GM21360 (cell line): ENCODE results near the gene FAM219B.
A peak's percentile ranks its signal among the peaks of the same experiment; 100 is the strongest.
"Not testable (repeated sequence)": the region's sequence is repeated elsewhere in the genome, so short reads cannot be mapped to it uniquely, and the experiment has no call there.

Experiments
- ATAC-seq: cut with Tn5 transposase; IDR thresholded peaks from one replicate; pipeline ENCODE4 v1.9.1; 2021; ENCODE audit warnings: mild to moderate bottlenecking, moderate library complexity; ENCODE audit not compliant: unreplicated experiment

Gene FAM219B, protein sequence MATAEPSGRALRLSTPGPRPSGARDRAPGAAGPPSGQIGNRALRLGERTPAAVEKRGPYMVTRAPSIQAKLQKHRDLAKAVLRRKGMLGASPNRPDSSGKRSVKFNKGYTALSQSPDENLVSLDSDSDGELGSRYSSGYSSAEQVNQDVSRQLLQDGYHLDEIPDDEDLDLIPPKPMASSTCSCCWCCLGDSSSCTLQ

DNA sequence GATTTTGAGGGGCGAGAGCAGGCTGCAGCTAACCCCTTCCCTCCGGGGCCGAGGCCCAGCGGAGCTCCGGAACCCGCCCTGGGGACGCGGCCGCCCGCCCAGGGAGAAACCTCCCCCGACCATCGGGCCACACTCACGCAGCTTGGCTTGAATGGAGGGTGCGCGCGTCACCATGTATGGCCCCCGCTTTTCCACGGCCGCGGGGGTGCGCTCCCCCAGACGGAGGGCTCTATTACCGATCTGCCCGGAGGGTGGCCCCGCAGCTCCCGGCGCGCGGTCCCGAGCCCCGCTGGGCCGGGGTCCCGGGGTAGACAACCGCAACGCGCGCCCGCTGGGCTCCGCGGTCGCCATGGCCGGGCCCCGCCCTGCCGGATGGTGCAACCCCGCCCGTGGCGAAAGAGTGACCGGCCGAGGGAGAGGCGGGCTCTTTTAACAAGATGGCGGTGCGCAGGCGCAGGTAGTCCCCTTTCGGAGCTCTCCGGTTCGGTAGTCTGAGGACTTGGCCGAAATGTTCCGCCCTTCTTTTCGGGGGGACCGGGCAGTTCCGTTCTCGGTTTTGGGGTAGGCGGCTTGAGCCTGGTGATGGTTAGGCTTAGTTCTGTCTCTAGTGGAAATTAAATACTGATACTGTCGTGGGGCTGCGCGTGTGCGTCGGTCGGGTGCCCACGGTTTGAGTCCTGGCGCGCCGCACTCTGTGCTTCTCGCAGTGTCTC lies at the start of gene FAM219B:
Gene FAM219B, minus strand, starts transcription at position 402 of the 713 bp plus-strand sequence. Its CDS starts 51 bp downstream, at position 351.
- peak; percentile 78 for ATAC-seq

DNA sequence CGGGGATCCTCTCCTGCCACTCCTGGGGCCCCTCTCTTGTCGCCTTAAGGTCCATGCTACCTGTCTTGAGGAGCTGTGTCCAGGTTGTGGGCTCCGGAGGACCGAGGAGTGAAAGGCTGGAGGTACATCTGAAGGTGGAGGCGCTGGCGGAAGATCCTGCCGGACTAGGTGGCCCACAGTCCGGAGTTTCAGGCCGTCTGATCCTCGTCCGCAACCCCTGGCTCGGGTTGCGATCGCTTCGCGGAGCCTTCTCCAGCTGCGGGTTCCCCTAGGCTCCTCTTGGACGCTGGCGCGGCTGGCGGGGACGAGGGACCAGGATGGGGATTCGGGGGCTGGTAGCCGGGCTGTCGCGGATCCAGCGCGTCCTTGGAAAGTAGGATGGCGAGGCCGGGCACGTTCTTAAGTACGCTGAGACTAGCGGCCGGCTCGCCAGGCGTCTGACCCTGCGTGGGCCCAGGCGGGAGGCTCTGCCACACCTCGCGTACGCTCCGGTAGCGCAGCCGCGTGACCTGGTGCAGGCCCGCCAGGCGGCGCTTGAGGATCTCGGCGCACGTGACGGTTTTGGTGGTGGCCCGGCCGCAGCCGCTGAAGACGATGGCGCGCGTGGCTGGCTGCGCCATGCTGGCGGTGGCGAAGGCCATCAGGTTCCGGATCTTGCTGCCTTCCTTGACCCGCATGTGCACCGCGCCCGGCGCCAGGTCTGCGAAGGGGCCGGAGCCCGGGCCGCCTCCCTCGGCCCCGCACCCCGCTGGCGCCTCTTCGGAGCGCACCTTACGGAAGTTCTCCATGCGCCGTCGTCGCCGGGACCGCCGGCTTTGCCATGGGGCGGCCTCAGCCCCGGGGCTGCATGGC lies 49.4 kb upstream of the FAM219B start:
- peak; percentile 36 for ATAC-seq

DNA sequence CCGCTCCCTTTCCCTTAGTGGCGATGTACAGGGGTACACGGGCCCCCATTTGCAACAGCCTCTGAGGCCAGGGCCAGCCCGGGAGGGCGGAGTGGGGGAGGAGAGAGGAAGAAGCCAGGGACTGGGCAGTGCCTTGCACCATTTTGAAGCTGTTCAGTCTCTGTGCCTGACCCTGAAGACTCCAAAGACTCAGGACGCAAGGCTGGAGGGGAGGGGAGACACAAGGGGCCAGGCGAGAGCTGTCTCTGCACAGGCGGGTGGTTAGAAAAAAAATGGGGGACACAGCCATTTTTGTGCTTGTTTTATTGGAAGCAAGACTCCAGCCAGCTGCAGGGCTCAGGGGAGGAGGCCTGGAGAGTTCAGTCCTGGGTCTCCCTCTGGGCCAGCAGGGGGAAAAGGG lies 48.4 kb upstream of the FAM219B start:
- no peak for ATAC-seq

DNA sequence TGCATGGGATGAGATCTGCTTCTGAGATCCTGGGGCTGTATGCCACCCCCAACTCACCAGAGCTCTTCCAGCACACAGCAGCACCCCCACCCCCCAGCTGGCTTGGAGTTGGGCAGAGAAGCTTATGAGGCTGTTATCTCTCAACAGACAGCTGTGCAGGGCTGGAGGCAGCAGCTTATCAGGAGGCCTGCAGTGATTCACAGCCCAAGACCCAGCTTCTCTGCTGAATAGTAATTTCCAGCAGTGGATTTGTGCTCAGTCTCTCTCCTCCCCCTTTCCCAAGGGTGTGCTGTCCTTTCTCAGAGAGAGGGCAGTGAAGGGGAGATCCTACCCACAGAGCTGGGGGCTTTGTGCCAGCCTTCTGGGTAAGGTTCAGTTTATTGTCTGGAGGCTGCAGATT lies 47.9 kb upstream of the FAM219B start:
- no peak for ATAC-seq

DNA sequence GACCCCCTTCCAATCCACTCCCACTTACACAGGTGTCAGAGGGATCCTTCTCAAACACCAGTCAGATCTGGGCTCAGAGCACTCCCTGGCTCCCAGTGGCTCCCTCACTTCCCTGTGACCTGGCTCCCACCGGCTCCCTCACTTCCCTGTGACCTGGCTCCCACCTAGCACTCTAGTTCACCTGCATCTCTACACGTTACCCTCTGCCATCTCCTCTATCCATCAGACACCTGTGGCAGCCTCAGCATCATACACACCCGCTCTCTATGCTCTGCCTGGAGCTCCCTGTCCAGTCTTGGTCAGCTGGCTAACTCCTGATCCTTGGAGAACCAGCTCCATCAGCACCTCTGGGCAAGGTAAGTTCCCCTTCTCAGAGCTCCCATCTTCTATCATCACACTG lies 44.4 kb upstream of the FAM219B start:
- no peak for ATAC-seq

DNA sequence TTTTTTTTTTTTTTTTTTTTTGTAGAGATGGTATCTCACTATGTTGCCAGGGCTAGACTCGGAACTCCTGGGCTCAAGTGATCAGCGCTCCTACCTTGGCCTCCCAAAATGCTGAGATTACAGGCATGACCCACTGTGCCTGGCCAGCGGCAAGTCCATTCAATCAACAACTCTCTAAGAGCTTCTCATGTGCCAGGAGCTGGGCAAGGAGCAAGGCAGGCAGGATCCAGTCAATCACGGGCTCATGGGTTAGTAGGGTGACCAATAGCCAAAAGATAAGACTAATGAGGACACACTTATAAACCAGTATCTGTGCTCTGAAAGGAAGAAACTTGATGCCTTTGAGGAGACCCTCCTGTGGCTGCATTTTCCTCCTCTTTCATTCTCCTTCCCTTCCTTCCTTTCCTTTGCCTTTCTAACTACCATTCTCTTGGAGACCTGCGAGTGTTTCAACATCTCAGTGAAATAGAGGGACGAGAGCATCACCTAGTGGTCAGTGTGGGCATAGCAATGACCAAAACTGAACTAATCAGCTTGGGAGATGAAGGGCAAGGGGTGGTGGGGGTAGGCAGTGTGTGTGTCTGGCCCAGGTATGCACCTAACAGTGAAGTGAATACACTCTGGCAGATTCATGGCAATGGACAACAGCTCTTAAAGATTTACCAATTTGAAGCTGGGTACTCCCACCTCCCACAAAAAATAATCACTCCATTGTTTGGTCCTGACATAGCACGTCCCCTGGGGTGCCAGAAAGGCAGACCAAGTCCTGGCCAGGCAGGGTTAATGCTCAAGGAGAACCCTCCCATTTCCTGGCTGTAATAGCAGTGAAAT lies 43.6 kb upstream of the FAM219B start:
- no peak for ATAC-seq

DNA sequence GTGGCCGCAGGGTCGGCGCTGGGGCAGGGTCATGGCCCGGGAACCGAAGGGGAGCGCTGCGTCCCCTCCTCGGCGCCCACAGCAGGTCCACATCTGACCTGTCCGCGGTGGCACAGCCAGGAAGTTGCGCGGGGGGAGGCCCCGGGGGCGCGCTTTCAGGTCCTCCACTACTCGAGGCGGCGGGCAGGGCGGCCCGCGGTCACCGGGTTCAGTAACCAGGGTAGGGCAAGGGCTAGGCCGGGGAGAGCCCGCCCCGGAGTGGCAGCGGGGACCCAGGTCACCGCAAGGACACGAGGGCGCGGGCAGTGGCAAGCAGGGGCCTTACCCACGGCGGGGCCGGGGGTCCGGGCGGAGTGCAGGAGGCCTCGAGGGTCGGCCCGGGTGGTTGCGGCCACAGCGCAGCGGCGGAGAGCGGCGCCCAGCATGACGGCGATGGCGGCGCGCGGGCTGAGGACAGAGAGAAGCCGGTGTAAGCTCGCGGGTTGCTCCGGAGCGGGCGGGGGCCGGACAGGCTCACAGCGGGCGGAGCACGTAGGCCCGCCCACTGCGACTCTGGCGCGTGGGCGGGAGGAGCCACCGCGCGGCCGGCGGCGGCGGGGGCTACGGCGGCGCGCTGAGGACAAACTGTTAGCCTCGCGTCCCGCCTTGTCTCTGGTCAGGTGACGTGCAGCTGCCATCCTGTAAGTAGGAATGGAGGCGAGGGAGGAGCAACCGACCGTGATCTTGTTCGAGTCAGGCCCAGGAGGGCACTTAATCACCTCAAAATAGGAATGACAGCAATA lies 31.1 kb upstream of the FAM219B start, which contains the start of gene COX5A:
Gene COX5A, minus strand, starts transcription at position 484 of the 782 bp plus-strand sequence. Its CDS starts 59 bp downstream, at position 425.
- peak; percentile 82 for ATAC-seq

DNA sequence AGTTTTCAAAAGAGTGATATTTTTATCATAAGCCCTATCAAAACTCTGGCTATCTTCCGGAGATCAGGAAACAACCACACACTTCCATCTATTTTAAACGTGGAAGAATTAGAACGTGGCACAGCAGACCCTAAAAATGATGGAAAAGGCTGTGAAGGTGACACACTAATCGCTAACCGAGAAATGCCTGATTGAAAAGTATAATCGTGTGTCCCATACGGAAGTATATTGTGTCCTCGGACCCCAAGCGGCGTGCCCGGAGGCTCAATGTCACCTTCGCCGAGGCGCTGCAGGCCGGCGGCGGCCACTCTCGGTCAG lies 30.6 kb upstream of the FAM219B start:
- no peak for ATAC-seq

DNA sequence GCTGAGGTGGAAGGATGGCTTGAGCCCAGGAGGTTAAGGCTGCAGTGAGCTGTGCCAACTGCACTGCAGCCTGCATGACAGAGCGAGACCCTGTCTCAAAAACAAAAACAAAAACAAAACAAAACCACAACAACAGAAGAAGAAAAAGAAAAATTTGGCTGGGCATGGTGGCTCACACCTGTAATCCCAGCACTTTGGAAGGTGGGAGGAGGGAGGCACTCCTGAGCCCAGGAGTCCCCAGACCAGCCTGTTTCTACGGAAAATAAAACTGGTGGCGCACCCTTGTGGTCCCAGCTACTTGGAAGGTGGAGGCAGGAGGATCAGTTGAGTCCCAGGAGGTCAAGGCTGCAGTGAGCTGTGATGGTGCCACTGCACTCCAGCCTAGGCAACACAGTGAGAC lies 28.5 kb upstream of the FAM219B start:
- not testable (repeated sequence) for ATAC-seq

DNA sequence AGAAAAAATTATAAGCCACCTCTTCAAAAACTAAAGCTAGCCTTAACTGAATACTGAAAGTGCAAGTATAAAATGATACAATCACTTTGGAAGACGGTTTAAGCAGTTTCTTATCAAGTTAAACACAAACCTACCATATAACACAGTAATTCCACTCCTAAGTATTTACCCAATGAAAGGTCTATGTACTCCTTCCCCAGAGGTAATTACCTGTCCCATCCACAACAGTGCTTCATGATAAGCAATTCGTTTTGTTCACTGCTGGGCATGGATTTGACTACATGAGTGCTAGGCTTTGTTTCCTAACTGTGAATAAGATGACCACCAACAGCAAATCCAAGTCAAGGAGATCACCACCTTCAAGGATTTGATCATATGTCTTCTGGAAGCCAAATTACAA lies 26.9 kb upstream of the FAM219B start:
- ATAC-seq = no peak

DNA sequence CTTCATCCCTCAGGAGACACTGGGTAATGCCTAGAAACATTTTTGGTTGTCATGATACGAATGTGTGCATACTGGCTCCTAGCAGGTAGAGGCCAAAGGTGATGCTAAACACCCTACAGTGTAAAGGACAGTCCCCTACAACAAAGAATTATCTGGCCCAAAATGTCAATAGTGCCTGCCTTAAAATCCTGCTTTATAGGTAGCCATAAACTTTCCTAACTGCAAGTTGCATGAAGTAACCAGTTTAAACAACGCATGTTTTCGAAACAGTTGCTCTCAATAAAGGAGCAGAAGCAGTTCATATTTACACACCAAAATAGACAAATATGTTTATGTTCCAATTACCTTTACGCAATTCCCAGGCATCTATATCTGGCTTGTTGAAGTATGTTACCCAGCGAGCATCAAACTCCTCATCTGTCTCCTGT lies 22.1 kb upstream of the FAM219B start:
- no peak for ATAC-seq

DNA sequence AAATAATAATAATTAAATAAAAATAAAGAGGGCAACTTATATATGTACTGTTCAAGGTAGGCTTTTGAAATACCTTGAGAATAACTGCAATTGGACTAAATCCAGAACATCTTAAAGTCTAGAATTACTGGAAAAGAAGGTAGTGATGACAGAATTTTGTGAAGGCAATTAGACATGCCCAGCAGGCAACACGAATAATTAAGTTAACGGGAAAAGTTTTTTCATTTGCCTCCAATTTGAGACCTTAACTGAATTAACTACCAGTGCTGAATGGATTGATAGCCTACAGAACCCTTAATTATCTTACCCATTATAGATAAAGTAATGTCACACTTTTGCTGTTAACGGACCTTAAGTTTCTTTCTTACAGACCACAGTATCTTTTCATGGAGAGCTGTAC lies 17.9 kb upstream of the FAM219B start:
- no peak for ATAC-seq

DNA sequence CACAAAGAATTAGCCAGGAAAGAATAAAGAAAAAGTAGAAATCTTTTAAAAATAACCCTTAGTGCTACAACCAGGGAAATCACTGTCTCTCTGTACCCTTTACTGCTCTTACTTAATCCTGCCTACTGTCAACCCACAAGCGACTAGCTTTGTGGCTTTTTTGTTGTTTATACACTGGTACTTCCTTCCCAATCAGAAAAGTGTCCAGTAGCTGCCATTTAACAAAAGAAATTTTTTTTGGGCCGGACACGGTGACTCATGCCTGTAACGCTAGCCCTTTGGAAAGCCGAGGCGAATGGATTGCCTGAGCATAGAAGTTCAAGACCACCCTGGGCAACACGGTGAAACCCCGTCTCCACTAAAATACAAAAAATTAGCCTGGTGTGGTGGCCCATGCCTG lies 13.8 kb upstream of the FAM219B start:
- no peak for ATAC-seq

DNA sequence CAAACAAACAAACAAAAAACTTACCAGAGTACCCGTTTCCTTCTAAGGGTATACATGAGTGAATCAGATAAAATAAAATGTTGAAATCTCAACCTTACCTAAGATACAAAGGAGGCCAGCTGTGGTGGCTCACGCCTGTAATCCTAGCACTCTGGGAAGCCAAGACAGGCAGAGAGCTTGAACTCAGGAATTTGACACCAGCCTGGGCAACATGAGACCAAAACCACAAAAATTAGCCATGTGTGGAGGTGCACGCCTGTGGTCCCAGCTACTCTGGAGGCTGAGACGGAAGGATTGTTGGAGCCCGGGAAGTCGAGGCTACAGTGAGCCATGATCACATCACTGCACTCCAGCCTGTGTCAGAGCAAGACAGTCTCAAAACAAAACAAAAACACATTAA lies 11.0 kb upstream of the FAM219B start:
- ATAC-seq = no peak

DNA sequence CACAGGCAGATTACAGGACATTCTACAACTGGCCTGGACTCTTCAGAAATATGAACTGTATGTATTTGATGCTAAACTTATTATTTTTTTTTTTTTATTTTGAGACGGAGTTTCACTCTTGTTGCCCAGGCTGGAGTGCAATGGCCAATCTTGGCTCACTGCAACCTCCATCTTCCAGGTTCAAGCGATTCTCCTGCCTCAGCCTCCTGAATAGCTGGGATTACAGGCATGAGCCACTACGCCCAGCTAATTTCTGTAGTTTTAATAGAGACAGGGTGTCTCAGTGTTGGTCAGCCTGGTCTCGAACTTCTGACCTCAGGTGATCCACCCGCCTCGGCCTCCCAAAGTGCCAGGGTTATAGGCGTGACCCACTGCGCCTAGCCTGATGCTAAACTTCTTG lies 7.1 kb upstream of the FAM219B start:
- not testable (repeated sequence) for ATAC-seq

DNA sequence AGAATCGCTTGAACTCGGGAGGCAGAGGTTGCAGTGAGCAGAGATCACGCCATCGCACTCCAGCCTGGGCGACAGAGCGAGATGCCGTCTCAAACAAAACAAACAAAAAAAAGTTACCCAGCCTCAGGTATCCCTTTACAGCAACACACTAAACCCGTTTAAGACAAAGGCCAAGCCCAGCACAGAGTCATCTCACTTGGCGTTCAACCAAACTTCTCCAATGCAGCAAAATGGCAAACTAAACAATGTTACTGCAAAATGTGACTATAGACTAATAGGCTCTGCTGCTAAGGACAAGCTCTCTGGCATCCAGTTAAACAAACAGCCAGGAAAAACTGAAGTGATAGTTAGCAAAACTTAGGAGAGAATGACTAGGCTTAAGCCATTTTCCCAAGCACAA lies 6.4 kb upstream of the FAM219B start:
- ATAC-seq = no peak

DNA sequence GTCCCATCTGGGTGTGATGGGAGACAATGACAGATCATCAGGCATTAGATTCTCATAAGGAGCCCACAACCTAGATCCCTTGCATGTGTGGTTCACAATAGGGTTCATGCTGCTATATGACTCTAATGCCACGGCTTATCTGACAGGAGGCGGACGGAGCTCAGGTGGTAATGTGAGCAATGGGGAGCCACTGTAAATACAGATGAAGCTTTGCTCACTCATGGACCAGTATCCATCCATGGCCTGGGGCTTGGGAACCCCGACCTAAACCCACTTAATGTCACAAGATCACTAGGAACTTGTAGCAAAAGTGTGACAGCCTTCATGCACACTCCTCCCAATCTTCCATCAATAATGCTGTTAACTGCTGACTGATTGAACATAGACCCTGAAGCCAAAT lies 2.0 kb upstream of the FAM219B start:
- no peak for ATAC-seq

DNA sequence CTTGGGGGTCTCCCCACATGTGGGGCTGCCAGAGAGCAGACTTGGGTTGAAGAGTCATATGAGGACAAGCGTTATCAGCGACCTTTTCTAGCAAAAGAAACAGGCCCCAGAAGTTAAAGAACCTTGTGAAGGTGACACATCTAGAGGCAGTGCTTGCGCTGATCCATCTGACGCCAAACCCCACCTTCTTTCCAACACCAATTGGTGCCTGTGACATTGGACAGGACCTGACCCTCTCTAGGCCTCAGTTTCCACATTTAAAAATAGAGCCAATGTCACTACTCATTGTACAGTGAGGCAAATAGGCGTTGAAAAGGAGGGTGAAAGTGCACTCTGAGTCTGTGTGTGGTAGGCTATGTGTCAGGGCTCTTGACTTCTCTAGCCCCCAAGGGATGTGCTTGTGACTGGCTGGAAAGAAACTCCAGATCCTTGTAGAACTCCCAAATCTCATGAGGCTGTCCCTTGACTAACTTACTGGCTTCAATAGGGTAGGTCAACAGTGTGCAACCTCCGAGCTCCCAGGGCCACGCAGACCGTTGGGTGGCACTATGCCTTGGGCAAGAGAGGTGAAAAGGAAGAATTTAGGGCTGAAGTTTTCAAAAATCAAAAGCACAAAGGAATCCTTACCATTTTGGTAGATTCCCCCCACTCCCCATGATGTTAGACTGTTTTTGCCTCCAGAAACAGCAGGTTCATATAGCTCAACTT lies 666 bp upstream of the FAM219B start:
- ATAC-seq = no peak

DNA sequence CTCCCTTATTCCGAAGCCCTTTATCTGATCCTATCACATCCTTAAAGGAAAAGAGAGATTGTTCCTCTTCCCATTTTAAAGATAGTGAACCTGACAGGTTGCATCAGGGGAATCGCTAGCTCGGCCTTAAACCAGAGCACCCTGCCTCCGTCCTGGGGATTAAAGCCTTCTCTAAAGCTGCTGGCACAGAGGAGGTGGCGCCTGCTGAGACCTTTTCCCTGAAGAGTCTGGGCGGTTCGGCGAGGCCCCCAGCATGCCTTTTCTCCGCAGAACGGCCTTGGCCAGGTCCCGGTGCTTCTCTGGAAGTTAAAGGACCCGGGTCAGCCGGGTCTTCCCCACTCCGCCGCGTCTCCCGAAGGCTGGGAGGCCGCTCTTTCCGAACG lies 593 bp downstream of the FAM219B start:
- ATAC-seq = no peak
